ENCODE data around the gene DAG1.

DNA sequence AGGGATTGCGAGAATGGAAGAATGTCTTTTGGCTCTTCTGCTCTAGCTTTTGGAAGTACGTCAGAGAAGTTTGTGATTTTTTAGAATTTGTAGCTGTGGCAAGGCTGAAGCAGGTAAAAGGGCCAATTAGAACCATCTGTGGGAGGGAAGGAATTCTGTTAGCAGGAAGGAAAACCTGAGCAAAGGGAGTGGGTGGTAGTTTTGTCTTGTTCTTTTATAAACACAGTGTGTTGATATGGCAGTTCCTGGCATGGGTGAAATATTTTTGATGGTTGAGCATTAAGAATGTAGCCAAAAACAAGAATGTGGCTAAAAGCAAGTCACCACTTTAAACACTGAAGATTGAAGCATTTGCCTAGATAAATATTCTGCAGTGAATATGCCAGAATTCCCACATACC, 23.8 kb downstream of the DAG1 start:
- TF ChIP-seq, protein P1, sequence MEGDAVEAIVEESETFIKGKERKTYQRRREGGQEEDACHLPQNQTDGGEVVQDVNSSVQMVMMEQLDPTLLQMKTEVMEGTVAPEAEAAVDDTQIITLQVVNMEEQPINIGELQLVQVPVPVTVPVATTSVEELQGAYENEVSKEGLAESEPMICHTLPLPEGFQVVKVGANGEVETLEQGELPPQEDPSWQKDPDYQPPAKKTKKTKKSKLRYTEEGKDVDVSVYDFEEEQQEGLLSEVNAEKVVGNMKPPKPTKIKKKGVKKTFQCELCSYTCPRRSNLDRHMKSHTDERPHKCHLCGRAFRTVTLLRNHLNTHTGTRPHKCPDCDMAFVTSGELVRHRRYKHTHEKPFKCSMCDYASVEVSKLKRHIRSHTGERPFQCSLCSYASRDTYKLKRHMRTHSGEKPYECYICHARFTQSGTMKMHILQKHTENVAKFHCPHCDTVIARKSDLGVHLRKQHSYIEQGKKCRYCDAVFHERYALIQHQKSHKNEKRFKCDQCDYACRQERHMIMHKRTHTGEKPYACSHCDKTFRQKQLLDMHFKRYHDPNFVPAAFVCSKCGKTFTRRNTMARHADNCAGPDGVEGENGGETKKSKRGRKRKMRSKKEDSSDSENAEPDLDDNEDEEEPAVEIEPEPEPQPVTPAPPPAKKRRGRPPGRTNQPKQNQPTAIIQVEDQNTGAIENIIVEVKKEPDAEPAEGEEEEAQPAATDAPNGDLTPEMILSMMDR (IDR thresholded peaks at IDR 0.05), result no peak
- TF ChIP-seq EP300 (IDR thresholded peaks at IDR 0.05; ENCODE audit: low read depth), result no peak
- no peak for TF ChIP-seq POLR2AphosphoS5 (IDR thresholded peaks at IDR 0.05)

All from transverse colon (tissue), 4 donors.